GM23338 (cell line): Measurements from ENCODE around the gene REG4.

Experiments
- EZH2 ChIP-seq: fragments of 200-600 bp; sonication (generic); IDR thresholded peaks from one replicate; pipeline ENCODE4 v1.8.0; 2017; ENCODE audit warnings: antibody characterized with exemption, mild to moderate bottlenecking, low read depth; ENCODE audit not compliant: unreplicated experiment
- EZH2phosphoT487 ChIP-seq: fragments of 200-600 bp; sonication (generic); IDR thresholded peaks from one replicate; pipeline ENCODE4 v1.8.1; 2018; ENCODE audit warnings: antibody characterized with exemption; ENCODE audit not compliant: unreplicated experiment
- TF ChIP-seq, protein P1 (sequence below), 2 experiments: fragments of 200-600 bp in 1 of 2; sonication (generic) in 1 of 2; conservative IDR thresholded peaks; 2 replicates each; pipeline versions ENCODE4 v1.5.1 to v1.6.1; 2016 to 2017; ENCODE audit warnings: antibody characterized with exemption in 2 of 2, low read depth in 2 of 2, mild to moderate bottlenecking in 2 of 2, moderate library complexity in 1 of 2
- TF ChIP-seq, protein P2 (sequence below): IDR thresholded peaks from 2 replicates; pipeline ENCODE4 v1.6.1; 2016; ENCODE audit warnings: antibody characterized with exemption

DNA sequence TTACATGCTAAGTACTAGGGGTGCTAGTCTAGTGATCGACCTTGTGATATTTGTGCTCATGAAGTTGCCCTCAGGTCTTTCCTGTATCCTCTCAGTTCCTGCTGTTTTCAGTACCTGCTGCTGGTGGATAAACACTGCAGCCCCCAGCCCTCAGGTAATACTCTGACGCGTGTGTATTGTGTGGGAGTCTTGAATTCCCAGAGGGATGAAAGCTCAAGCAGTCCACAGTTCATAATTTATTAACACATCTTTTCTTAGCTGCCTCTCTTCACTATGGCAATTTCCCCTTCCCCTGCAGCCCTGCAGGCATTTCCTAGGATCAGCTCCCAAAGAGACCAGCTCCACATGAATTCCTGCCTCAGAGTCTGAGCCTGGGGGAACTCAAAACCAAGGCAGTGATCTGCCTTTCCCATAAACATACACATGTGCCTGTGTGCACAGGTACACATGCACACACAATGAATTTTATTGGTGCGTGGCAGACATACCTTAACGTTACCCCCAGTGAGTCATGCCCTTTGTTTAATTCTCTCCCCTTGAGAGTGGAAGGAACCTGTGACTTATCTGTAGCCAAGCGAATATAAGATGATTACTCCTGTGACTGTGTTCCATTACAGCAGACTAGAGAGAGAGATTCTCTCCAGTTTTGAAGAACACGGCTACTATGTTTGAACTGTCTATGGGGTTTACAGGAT, 28.5 kb downstream of the REG4 start:
- TF ChIP-seq, protein P1, sequence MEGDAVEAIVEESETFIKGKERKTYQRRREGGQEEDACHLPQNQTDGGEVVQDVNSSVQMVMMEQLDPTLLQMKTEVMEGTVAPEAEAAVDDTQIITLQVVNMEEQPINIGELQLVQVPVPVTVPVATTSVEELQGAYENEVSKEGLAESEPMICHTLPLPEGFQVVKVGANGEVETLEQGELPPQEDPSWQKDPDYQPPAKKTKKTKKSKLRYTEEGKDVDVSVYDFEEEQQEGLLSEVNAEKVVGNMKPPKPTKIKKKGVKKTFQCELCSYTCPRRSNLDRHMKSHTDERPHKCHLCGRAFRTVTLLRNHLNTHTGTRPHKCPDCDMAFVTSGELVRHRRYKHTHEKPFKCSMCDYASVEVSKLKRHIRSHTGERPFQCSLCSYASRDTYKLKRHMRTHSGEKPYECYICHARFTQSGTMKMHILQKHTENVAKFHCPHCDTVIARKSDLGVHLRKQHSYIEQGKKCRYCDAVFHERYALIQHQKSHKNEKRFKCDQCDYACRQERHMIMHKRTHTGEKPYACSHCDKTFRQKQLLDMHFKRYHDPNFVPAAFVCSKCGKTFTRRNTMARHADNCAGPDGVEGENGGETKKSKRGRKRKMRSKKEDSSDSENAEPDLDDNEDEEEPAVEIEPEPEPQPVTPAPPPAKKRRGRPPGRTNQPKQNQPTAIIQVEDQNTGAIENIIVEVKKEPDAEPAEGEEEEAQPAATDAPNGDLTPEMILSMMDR (conservative IDR thresholded peaks at IDR 0.05; ENCODE audit: low read depth in 2 of 2) = no peak
- TF ChIP-seq EZH2phosphoT487 (no peak), EZH2 (no peak)
- TF ChIP-seq, protein P2, sequence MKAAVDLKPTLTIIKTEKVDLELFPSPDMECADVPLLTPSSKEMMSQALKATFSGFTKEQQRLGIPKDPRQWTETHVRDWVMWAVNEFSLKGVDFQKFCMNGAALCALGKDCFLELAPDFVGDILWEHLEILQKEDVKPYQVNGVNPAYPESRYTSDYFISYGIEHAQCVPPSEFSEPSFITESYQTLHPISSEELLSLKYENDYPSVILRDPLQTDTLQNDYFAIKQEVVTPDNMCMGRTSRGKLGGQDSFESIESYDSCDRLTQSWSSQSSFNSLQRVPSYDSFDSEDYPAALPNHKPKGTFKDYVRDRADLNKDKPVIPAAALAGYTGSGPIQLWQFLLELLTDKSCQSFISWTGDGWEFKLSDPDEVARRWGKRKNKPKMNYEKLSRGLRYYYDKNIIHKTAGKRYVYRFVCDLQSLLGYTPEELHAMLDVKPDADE = no peak
